Chondrocyte (in vitro differentiated cells): ENCODE data around the gene KHDC1. TPM values are rescaled to one million over a fixed set of nuclear protein-coding genes. Genes with fewer than 3 reads are reported as not detected.
"Not testable (repeated sequence)": the region's sequence is repeated elsewhere in the genome, so short reads cannot be mapped to it uniquely, and the experiment has no call there.

Experiments
- DNase-seq: peaks from one replicate; pipeline ENCODE4 v3.0.0; 2021; ENCODE audit warnings: mixed read lengths, low spot score
- H3K27ac Mint-ChIP-seq: one replicate; pipeline ENCODE4 v1.8.0; 2021; ENCODE audit warnings: mild to moderate bottlenecking, moderate library complexity, mixed read lengths; ENCODE audit not compliant: unreplicated experiment
- H3K27me3 Mint-ChIP-seq: 2 replicates; pipeline ENCODE4 v1.8.0; 2021; ENCODE audit warnings: low read depth, mixed read lengths
- H3K36me3 Mint-ChIP-seq: 2 replicates; pipeline ENCODE4 v1.8.0; 2021; ENCODE audit warnings: low read depth, mixed read lengths
- H3K4me1 Mint-ChIP-seq: 2 replicates; pipeline ENCODE4 v1.8.0; 2021; ENCODE audit warnings: low read depth, mild to moderate bottlenecking, mixed read lengths
- H3K4me3 Mint-ChIP-seq: one replicate; pipeline ENCODE4 v1.8.0; 2021; ENCODE audit warnings: mild to moderate bottlenecking, moderate library complexity, mixed read lengths; ENCODE audit not compliant: unreplicated experiment
- H3K9me3 Mint-ChIP-seq: 2 replicates; pipeline ENCODE4 v1.8.0; 2021; ENCODE audit warnings: low read depth, mixed read lengths
- total RNA-seq: library from RNA; stranded (reverse); gene quantifications from 3 replicates; pipeline ENCODE4 v1.2.1, GENCODE V29; 2021
- TF ChIP-seq, protein P1 (sequence below): fragments of 200-600 bp; sonication (generic); IDR thresholded peaks from 2 replicates; pipeline ENCODE4 v1.5.0; 2021; ENCODE audit warnings: antibody characterized with exemption, mild to moderate bottlenecking, moderate library complexity

KHDC1 gene
- total RNA-seq, 1 donor from 2014 or later, result 4.0 TPM

DNA sequence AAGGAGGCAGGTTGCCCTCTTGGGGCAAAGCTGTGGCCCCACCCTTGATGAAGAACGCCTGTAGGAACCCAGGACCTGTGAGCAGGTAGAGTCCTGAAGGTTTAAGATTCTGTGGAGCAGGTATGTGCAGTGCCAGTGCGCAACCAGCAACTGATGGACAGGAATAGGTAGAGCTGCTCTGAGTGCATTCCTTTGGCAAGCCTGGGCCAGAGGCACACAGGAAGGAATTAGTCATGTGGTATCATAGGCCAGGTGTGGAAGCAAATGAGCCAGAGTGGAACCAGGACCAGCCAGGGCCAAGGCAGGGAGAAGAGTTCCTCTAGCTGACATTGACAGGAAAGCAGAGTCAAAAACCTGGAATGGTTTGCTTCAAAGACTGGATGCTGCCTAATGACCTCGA is 1.4 kb upstream of the KHDC1 start:
- Mint-ChIP-seq H3K4me3 (no peak overlapping the region), H3K36me3 (peaks cover 2% of the 10 kb centered on the region), H3K9me3 (no peaks in the 10 kb centered on the region), H3K27me3 (no peaks in the 10 kb centered on the region), H3K27ac (no peak overlapping the region), H3K4me1 (peaks cover 14% of the 10 kb centered on the region)
- no peak for DNase-seq
- TF ChIP-seq, protein P1, sequence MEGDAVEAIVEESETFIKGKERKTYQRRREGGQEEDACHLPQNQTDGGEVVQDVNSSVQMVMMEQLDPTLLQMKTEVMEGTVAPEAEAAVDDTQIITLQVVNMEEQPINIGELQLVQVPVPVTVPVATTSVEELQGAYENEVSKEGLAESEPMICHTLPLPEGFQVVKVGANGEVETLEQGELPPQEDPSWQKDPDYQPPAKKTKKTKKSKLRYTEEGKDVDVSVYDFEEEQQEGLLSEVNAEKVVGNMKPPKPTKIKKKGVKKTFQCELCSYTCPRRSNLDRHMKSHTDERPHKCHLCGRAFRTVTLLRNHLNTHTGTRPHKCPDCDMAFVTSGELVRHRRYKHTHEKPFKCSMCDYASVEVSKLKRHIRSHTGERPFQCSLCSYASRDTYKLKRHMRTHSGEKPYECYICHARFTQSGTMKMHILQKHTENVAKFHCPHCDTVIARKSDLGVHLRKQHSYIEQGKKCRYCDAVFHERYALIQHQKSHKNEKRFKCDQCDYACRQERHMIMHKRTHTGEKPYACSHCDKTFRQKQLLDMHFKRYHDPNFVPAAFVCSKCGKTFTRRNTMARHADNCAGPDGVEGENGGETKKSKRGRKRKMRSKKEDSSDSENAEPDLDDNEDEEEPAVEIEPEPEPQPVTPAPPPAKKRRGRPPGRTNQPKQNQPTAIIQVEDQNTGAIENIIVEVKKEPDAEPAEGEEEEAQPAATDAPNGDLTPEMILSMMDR, result no peak

DNA sequence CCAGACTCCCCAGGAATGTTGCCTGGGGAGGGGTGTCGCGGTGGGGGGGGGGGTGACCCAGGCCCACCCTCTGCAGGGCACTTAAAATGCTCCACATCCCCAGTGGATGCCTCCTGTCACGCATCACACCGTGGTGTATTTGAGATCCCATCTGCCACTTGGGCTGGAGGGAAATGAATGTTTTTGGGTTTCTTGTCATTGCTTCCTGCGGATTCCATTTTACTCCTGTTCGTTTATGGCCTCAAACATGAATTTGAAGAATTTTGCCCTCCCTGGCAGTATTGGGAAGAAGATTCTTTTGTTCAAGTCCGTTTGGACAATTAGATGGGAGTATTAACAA is 544 bp upstream of the KHDC1 start:
- TF ChIP-seq, protein P1, result no peak
- peaks cover 2% of the 10 kb centered on the region for H3K36me3 Mint-ChIP-seq
- H3K27ac Mint-ChIP-seq, result no peak overlapping the region
- peak overlapping the region; percentile 71 for H3K4me3 Mint-ChIP-seq
- DNase-seq, result no peak
- H3K27me3 Mint-ChIP-seq, result no peaks in the 10 kb centered on the region
- peaks cover 14% of the 10 kb centered on the region for H3K4me1 Mint-ChIP-seq
- H3K9me3 Mint-ChIP-seq, result no peaks in the 10 kb centered on the region

DNA sequence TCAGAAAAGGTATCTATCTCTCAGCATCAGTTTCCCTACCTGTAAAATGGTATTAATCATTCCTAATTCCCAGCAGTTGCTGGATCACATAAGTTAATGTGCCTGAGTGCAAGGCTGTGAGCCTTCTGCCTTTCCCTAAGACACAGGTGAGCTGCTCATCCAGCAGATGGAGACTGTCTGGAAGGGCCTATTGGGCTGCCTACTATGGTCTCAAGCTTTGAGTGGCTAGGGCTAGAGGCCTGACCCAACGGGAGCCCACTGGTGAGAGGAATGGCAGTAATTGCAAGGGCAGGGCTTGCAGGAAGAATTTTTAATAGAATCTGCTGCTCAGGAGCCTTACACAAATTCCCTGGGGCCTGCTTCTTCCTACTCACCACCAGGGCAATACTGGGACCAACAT is 4.3 kb downstream of the KHDC1 start:
- H3K4me3 Mint-ChIP-seq, result no peak overlapping the region
- H3K4me1 Mint-ChIP-seq, result peaks cover 10% of the 10 kb centered on the region
- H3K27me3 Mint-ChIP-seq, result no peaks in the 10 kb centered on the region
- DNase-seq, result no peak
- no peak overlapping the region for H3K27ac Mint-ChIP-seq
- no peaks in the 10 kb centered on the region for H3K9me3 Mint-ChIP-seq
- H3K36me3 Mint-ChIP-seq, result no peaks in the 10 kb centered on the region
- TF ChIP-seq, protein P1, result no peak

DNA sequence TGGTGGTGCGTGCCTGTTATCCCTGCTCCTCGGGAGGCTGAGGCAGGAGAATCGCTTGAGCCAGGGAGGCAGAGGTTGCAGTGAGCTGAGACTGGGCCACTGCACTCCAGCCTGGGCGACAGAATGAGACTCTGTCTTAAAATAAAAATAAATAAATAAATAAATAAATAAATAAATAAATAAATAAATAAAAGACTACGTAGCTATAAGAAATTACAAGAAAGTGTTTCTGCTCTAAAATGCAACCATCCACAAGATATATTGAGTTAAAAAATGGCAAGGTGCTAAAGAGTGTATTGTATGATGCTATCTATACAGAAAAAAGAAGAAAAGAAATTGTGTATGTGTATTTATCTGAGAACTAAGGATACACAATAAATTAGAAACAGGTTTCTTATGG is 8.7 kb downstream of the KHDC1 start:
- not testable (repeated sequence) for H3K27ac Mint-ChIP-seq, H3K27me3 Mint-ChIP-seq, H3K36me3 Mint-ChIP-seq, H3K4me3 Mint-ChIP-seq, H3K9me3 Mint-ChIP-seq, H3K4me1 Mint-ChIP-seq, DNase-seq

GRCh38 chr6:73252703-73253102 is 10.3 kb downstream of the KHDC1 start:
- H3K4me1 Mint-ChIP-seq, result no peaks in the 10 kb centered on the region
- no peaks in the 10 kb centered on the region for H3K27me3 Mint-ChIP-seq
- no peak overlapping the region for H3K27ac Mint-ChIP-seq
- H3K9me3 Mint-ChIP-seq, result no peaks in the 10 kb centered on the region
- no peak for DNase-seq
- no peaks in the 10 kb centered on the region for H3K36me3 Mint-ChIP-seq
- H3K4me3 Mint-ChIP-seq, result no peak overlapping the region
- TF ChIP-seq, protein P1, result no peak

DNA sequence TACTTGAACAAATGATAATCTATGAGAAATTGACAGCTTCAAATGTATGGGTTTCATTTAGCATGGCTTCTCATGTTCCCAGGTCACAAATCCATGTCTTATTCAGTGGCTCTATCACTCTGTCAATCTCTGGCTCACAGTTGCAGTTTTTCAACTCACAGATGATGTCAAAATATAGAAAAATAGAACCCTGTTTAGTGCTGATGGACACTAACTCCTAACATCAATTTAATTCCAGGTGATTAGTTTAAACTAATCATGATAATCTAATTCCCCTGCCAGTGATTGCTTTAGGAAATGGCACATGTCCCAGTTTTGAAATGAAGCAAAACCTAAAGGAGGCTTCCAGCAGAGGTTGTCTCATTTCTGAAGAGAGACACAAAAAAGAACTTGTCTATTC is 13.0 kb downstream of the KHDC1 start:
- TF ChIP-seq, protein P1, result no peak
- DNase-seq, result no peak
- H3K27ac Mint-ChIP-seq, result no peak overlapping the region
- H3K4me1 Mint-ChIP-seq, result no peaks in the 10 kb centered on the region
- no peaks in the 10 kb centered on the region for H3K27me3 Mint-ChIP-seq
- no peak overlapping the region for H3K4me3 Mint-ChIP-seq
- no peaks in the 10 kb centered on the region for H3K9me3 Mint-ChIP-seq
- H3K36me3 Mint-ChIP-seq, result no peaks in the 10 kb centered on the region
